ENCODE measurements around the gene SLC6A3.

DNA sequence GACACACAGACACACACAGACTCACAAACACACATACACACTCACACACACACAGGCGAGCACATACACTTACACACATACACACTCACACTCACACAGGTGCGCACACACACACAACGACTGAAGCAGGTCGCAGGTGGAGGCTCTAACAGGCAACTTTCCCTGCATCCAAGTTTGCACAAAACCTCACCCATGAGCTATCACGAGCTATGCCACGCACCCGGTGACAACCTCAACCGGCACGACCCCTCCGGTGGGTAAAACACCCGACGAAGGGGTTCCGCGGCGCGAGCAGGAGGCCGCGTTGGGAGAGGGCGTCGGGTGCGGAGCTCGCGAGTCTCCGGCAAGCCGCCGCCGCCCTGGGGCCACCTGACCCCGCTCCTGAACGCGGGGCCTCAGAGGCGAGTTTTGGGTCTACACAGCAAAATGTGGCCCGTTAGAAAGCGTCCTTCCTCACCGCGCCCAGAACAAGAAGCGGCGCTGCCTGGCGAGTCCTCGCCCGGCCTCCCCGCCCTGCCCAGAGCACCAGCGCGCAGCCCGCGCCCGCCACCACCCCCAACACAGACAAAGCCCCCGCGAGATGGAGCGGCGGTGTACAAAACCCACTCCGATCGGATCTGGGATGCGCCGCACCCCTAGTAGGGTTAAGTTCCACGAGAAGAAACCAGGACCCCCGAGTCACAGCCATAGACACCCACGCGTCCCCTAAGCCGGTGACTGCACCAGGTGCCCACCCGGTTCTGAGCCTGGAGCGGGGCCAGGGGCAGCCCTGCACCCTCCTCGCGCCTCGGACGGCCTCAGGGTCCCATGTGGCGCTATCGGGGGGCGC is 665 bp downstream of the SLC6A3 start:
- TF ChIP-seq POLR2A (IDR thresholded peaks at IDR 0.05) = no peak
- TF ChIP-seq, protein P1, sequence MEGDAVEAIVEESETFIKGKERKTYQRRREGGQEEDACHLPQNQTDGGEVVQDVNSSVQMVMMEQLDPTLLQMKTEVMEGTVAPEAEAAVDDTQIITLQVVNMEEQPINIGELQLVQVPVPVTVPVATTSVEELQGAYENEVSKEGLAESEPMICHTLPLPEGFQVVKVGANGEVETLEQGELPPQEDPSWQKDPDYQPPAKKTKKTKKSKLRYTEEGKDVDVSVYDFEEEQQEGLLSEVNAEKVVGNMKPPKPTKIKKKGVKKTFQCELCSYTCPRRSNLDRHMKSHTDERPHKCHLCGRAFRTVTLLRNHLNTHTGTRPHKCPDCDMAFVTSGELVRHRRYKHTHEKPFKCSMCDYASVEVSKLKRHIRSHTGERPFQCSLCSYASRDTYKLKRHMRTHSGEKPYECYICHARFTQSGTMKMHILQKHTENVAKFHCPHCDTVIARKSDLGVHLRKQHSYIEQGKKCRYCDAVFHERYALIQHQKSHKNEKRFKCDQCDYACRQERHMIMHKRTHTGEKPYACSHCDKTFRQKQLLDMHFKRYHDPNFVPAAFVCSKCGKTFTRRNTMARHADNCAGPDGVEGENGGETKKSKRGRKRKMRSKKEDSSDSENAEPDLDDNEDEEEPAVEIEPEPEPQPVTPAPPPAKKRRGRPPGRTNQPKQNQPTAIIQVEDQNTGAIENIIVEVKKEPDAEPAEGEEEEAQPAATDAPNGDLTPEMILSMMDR (IDR thresholded peaks at IDR 0.05) = no peak

All from uterus (tissue), 2 donors.